ENCODE data around the gene NPHP4. TPM values are rescaled to one million over a fixed set of nuclear protein-coding genes. Genes with fewer than 3 reads are reported as not detected.
"Not testable (repeated sequence)": the region's sequence is repeated elsewhere in the genome, so short reads cannot be mapped to it uniquely, and the experiment has no call there.

The NPHP4 gene
- polyA plus RNA-seq, 4 donors, result 6.8 to 17.1 (median 10.8) TPM

GRCh38 chr1:5938101-5938646 is 54.1 kb downstream of the NPHP4 start:
- no peak for DNase-seq (ENCODE audit: low read depth in 4 of 4, low spot score in 3 of 4)

- DNase-seq (ENCODE audit: low read depth in 4 of 4, low spot score in 3 of 4), result no peak
These were observed 54.8 kb downstream of the NPHP4 start for GRCh38 chr1:5937373-5937857.

- no peak for DNase-seq (ENCODE audit: low read depth in 4 of 4, low spot score in 3 of 4)
These were observed 55.4 kb downstream of the NPHP4 start for GRCh38 chr1:5936621-5937372.

GRCh38 chr1:5936126-5936525 is 56.1 kb downstream of the NPHP4 start:
- DNase-seq (ENCODE audit: low read depth in 4 of 4, low spot score in 3 of 4), result no peak

GRCh38 chr1:5935026-5935425 is 57.2 kb downstream of the NPHP4 start:
- no peak for DNase-seq (ENCODE audit: low read depth in 4 of 4, low spot score in 3 of 4)

- DNase-seq (ENCODE audit: low read depth in 4 of 4, low spot score in 3 of 4), result no peak
These were observed 58.0 kb downstream of the NPHP4 start for GRCh38 chr1:5934058-5934884.

- DNase-seq (ENCODE audit: low read depth in 4 of 4, low spot score in 3 of 4), result no peak
These were observed 58.6 kb downstream of the NPHP4 start for GRCh38 chr1:5933676-5934057.

- DNase-seq (ENCODE audit: low read depth in 4 of 4, low spot score in 3 of 4), result no peak
These were observed 59.2 kb downstream of the NPHP4 start for GRCh38 chr1:5933050-5933449.

GRCh38 chr1:5928714-5929400 is 63.4 kb downstream of the NPHP4 start:
- DNase-seq (ENCODE audit: low read depth in 4 of 4, low spot score in 3 of 4), result no peak

- DNase-seq (ENCODE audit: low read depth in 4 of 4, low spot score in 3 of 4), result no peak
These were observed 64.5 kb downstream of the NPHP4 start for GRCh38 chr1:5927506-5928370.

- DNase-seq (ENCODE audit: low read depth in 4 of 4, low spot score in 3 of 4), result no peak
These were observed 65.4 kb downstream of the NPHP4 start for GRCh38 chr1:5926686-5927435.

GRCh38 chr1:5922700-5923330 is 69.4 kb downstream of the NPHP4 start:
- not testable (repeated sequence) for DNase-seq (ENCODE audit: low read depth in 4 of 4, low spot score in 3 of 4)

- no peak for DNase-seq (ENCODE audit: low read depth in 4 of 4, low spot score in 3 of 4)
These were observed 70.6 kb downstream of the NPHP4 start for GRCh38 chr1:5921671-5922070.

- DNase-seq (ENCODE audit: low read depth in 4 of 4, low spot score in 3 of 4), result no peak
These were observed 71.1 kb downstream of the NPHP4 start for GRCh38 chr1:5921129-5921528.

- DNase-seq (ENCODE audit: low read depth in 4 of 4, low spot score in 3 of 4), result no peak
These were observed 72.0 kb downstream of the NPHP4 start for GRCh38 chr1:5920201-5920600.

GRCh38 chr1:5918275-5918649 is 74.0 kb downstream of the NPHP4 start:
- DNase-seq (ENCODE audit: low read depth in 4 of 4, low spot score in 3 of 4), result no peak

- no peak for DNase-seq (ENCODE audit: low read depth in 4 of 4, low spot score in 3 of 4)
These were observed 74.5 kb downstream of the NPHP4 start for GRCh38 chr1:5917591-5918274.

- DNase-seq (ENCODE audit: low read depth in 4 of 4, low spot score in 3 of 4), result no peak
These were observed 75.0 kb downstream of the NPHP4 start for GRCh38 chr1:5917281-5917590.

All from left renal pelvis (tissue), 4 donors.